Activated CD8-positive, alpha-beta T cell treated with anti-CD3 and anti-CD28 coated beads for 36 hours (primary cell): ENCODE results near the gene PRKD2. TPM values are rescaled to one million over a fixed set of nuclear protein-coding genes. Genes with fewer than 3 reads are reported as not detected.
A peak's percentile ranks its signal among the peaks of the same experiment; 100 is the strongest.

Experiments used
- ATAC-seq: fragments of 200-7000 bp; cut with Tn5 transposase; one replicate; pipeline ENCODE4 v1.10.0; 2021; ENCODE audit warnings: mild to moderate bottlenecking, moderate library complexity
- CTCF ChIA-PET: fragments of 350-600 bp; sonication (Branson Sonifier 250); formaldehyde crosslinking; loops from one replicate; lab custom pipeline; 2021; ENCODE audit warnings: antibody characterized with exemption; lab: Charles Lee
- POLR2A ChIA-PET: fragments of 350-600 bp; sonication (Branson Sonifier 250); formaldehyde crosslinking; loops from one replicate; lab custom pipeline; 2021; ENCODE audit warnings: antibody characterized with exemption; lab: Charles Lee
- DNase-seq: peaks from one replicate; pipeline ENCODE4 v3.0.0-alpha.2; 2020
- H3K27ac Mint-ChIP-seq: one replicate; pipeline ENCODE4 v1.8.0; 2021; ENCODE audit warnings: mild to moderate bottlenecking, mixed read lengths
- H3K27me3 Mint-ChIP-seq: one replicate; pipeline ENCODE4 v1.8.0; 2021; ENCODE audit warnings: mixed read lengths
- H3K36me3 Mint-ChIP-seq: one replicate; pipeline ENCODE4 v1.8.0; 2021; ENCODE audit warnings: low read depth, mixed read lengths
- H3K4me1 Mint-ChIP-seq: one replicate; pipeline ENCODE4 v1.8.0; 2021; ENCODE audit warnings: low read depth, mixed read lengths
- H3K4me3 Mint-ChIP-seq: one replicate; pipeline ENCODE4 v1.8.0; 2021; ENCODE audit warnings: mild to moderate bottlenecking, moderate library complexity, mixed read lengths
- H3K9me3 Mint-ChIP-seq: one replicate; pipeline ENCODE4 v1.8.0; 2021; ENCODE audit warnings: mixed read lengths
- intact Hi-C: fragments of 100-400 bp; cut with micrococcal nuclease; formaldehyde crosslinking; loops from one replicate; pipeline ENCODE4 v1.10.0; 2022
- total RNA-seq, 2 experiments: library from RNA; stranded (reverse); gene quantifications; one replicate each; pipeline ENCODE4 v1.2.3, GENCODE V29; 2021
- TF ChIP-seq, protein P1 (sequence below): fragments of 200-600 bp; IDR thresholded peaks from one replicate; pipeline ENCODE4 v1.8.0; 2022; ENCODE audit warnings: antibody characterized with exemption, mild to moderate bottlenecking

Gene PRKD2
- total RNA-seq, 2 experiments from 2014 or later = 81.1 to 86.0 TPM

DNA sequence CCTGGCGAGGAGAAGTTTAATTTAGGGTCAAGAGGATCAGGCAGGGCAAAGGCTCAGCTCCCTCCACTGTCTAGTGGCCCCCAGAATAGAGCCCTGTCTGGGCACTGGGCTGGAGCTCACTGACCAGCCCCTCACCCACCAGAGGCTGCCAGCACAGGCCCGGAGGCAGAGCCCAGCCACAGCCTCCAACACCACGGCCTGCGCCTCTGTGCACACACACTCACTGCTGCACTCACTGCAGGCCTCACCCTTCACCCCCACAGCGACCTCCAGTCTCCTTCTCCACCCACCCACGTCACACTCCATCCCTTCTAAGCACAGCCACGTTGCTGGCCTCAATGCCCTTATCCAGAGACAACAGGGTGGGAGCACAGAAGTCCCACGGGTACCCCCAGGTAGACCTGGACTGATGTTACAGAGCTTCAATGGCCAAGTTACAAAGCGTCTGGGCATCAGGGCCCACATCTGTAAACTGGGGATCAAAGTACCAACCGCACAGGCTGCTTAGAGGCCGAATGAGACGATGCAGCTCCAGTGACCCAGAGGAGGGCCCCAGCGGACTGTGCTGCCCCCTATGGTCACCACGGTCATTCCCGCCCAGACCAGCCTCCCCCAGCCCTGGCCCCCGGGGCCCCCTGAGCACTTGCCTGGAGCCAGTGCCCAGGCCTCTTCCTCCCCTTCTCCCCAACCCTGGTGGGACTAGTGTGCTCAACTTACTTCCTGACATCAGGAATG is 4.5 kb upstream of the PRKD2 start:
- TF ChIP-seq, protein P1, sequence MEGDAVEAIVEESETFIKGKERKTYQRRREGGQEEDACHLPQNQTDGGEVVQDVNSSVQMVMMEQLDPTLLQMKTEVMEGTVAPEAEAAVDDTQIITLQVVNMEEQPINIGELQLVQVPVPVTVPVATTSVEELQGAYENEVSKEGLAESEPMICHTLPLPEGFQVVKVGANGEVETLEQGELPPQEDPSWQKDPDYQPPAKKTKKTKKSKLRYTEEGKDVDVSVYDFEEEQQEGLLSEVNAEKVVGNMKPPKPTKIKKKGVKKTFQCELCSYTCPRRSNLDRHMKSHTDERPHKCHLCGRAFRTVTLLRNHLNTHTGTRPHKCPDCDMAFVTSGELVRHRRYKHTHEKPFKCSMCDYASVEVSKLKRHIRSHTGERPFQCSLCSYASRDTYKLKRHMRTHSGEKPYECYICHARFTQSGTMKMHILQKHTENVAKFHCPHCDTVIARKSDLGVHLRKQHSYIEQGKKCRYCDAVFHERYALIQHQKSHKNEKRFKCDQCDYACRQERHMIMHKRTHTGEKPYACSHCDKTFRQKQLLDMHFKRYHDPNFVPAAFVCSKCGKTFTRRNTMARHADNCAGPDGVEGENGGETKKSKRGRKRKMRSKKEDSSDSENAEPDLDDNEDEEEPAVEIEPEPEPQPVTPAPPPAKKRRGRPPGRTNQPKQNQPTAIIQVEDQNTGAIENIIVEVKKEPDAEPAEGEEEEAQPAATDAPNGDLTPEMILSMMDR = no peak
- ChIA-PET CTCF (interaction anchor here (1.0 to 1.3 kb wide), 2 partner anchors 17 to 41 kb away, joined by 3 to 5 read pairs; no protein-coding TSS in a partner anchor), POLR2A (interaction anchor here (1.0 to 1.5 kb wide), 2 partner anchors 15 to 115 kb away, joined by 3 to 4 read pairs; no protein-coding TSS in a partner anchor)
- no peaks in the 10 kb centered on the region for H3K27me3 Mint-ChIP-seq
- ATAC-seq (no peak), DNase-seq (no peak)
- no peaks in the 10 kb centered on the region for H3K9me3 Mint-ChIP-seq
- no peak overlapping the region for H3K27ac Mint-ChIP-seq
- intact Hi-C loops = loop anchor here (10.0 kb wide), 1 partner anchor 107 kb away; no protein-coding TSS in a partner anchor
- H3K4me1 Mint-ChIP-seq = peaks cover 31% of the 10 kb centered on the region
- H3K36me3 Mint-ChIP-seq = peaks cover 45% of the 10 kb centered on the region
- no peak overlapping the region for H3K4me3 Mint-ChIP-seq

DNA sequence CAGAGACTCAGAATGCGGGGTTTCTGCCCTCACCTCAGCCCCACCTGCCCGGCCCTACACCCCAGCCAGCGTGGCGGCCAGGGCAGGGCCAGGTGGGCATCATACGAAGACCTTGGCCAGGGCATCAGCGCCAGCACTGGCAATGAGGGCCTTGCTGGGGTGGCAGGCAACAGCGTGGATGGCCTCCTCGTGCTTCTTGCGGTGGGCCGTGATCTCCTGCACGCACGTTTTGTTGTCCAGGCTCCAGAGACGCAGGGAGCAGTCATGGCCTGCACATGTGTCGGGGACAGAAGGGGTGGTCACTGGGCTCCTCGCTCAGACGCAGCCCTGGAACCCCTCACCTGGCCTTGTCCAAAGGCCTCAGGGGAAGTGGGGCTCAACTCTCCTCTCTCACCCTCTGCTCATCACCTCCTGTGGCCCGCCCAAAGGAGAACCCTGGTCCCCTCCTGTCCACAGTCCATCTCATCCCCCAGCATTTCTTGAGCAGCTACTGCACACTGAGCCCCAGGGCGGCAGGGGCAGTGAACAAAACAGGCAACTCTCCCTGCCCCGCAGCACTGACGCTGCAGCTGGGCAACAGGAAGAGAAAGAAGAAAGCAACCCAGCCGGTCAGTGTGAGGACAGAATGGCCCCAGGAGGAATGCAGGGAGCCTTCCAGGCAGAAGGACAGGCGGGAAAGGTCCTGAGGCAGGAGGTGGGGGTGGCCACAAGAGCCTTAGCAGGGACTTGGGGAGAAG is 3.8 kb upstream of the PRKD2 start:
- POLR2A ChIA-PET = interaction anchor here (1.0 kb wide), 1 partner anchor 115 kb away, joined by 3 read pairs; no protein-coding TSS in a partner anchor
- TF ChIP-seq, protein P1 = no peak
- Mint-ChIP-seq H3K36me3 (peaks cover 39% of the 10 kb centered on the region), H3K9me3 (no peaks in the 10 kb centered on the region), H3K4me3 (no peak overlapping the region), H3K27me3 (no peaks in the 10 kb centered on the region), H3K27ac (no peak overlapping the region), H3K4me1 (peaks cover 31% of the 10 kb centered on the region)
- intact Hi-C loops = loop anchor here (10.0 kb wide), 1 partner anchor 106 kb away; no protein-coding TSS in a partner anchor
- DNase-seq (no peak), ATAC-seq (no peak)
- CTCF ChIA-PET = interaction anchor here (1.0 to 2.7 kb wide), 2 partner anchors 8 to 16 kb away, joined by 5 to 16 read pairs; no protein-coding TSS in a partner anchor

DNA sequence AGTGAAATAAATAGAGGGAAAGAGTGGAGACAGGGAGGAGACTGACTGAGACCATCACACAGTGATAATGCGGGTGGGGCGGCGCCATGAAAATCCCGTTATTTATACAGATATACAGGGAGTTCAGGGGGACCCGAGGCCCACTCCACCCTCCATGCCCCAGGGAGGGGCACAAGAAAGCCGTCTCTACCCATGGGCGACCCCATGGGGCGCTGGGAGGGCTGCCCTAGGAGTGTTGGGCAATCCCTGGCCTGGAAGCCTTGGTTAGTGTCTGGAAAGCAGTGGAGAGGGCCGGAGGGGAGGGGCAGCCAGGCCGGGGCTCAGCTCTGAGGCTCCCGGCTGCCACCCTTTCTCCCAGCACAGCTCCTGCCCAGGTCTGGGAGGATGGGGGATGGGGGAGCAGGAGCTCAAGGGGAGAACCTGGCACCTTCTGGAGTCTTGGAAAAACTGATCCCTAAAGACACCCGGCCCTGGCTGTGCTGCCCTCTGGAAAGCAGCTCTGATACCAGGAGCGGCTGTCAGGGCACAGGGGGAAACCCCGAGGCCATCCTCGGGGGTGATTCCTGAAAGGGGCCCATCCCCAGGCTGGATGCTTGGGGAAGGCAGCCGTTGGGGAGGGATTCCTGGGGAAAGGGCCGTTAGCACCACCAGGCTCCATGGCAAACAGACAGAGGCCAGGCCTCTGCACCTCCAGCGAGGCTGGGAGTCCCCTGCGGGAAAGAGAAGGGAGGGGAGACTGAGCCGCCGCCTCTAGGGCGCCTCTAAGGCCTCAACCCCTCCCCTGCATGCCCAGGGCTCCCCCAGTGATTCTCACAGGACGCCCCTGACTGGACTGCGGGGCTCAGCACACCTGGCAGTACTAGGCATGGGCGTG is 3.0 kb upstream of the PRKD2 start:
- no peaks in the 10 kb centered on the region for H3K27me3 Mint-ChIP-seq
- CTCF ChIA-PET = interaction anchor here (2.7 kb wide), 1 partner anchor 9 kb away, joined by 16 read pairs; no protein-coding TSS in a partner anchor
- TF ChIP-seq, protein P1 = no peak
- peaks cover 42% of the 10 kb centered on the region for H3K36me3 Mint-ChIP-seq
- peak overlapping the region; percentile 26 for H3K27ac Mint-ChIP-seq
- H3K4me1 Mint-ChIP-seq = peaks cover 34% of the 10 kb centered on the region
- intact Hi-C loops = loop anchor here (10.0 kb wide), 1 partner anchor 105 kb away; no protein-coding TSS in a partner anchor
- DNase-seq (no peak), ATAC-seq (no peak)
- no peak overlapping the region for H3K4me3 Mint-ChIP-seq
- H3K9me3 Mint-ChIP-seq = no peaks in the 10 kb centered on the region
- POLR2A ChIA-PET = interaction anchor here (1.0 to 1.7 kb wide), 2 partner anchors 22 to 114 kb away, joined by 3 to 4 read pairs; no protein-coding TSS in a partner anchor

DNA sequence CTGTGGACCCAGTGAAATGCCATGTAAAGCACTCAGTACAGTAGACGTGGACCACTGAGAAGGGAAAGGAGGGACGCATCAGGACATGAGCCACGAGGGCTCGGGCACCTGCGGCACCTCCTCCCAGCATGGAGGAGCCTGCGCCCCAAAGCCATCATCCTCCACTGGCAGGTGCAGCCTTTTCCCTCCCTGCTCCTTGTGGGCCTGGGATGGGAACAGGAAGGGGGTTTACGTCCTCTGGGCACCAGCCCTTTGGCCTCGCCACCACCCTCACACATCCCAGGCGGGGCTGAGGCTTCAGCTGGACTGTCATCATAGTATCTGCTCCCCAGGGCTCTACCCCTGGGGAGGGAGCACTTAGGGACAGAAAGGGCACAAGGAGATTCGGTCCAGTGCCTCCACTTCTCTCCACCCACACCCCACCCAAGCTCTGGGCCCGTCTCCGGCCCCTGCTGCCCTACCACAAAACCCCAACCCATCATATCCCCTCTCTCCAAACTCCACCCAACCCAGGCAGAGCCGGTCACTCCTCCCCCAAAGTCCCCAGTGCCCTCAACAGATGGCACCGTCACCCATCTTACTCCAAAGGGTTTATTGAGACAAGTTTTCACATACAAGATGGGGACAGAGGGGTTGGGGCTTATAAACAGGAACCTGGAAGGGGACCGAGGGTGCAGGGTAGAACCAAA is 2.2 kb upstream of the PRKD2 start:
- ChIA-PET POLR2A (interaction anchor here (1.3 to 1.7 kb wide), 3 partner anchors 10 to 22 kb away, joined by 4 to 8 read pairs (median 4); no protein-coding TSS in a partner anchor), CTCF (interaction anchor here (1.1 to 2.7 kb wide), 2 partner anchors 10 to 15 kb away, joined by 4 to 16 read pairs; no protein-coding TSS in a partner anchor)
- peaks cover 34% of the 10 kb centered on the region for H3K4me1 Mint-ChIP-seq
- no peak for ATAC-seq
- intact Hi-C loops = no loop called here
- H3K9me3 Mint-ChIP-seq = no peaks in the 10 kb centered on the region
- peak overlapping the region; percentile 86 for H3K4me3 Mint-ChIP-seq
- H3K27ac Mint-ChIP-seq = peak overlapping the region; percentile 94
- H3K27me3 Mint-ChIP-seq = no peaks in the 10 kb centered on the region
- DNase-seq = no peak
- H3K36me3 Mint-ChIP-seq = peaks cover 36% of the 10 kb centered on the region
- TF ChIP-seq, protein P1 = no peak
